ENCODE measurements around the gene POMT1.
"Not testable (repeated sequence)": the region's sequence is repeated elsewhere in the genome, so short reads cannot be mapped to it uniquely, and the experiment has no call there.

POMT1 gene, protein sequence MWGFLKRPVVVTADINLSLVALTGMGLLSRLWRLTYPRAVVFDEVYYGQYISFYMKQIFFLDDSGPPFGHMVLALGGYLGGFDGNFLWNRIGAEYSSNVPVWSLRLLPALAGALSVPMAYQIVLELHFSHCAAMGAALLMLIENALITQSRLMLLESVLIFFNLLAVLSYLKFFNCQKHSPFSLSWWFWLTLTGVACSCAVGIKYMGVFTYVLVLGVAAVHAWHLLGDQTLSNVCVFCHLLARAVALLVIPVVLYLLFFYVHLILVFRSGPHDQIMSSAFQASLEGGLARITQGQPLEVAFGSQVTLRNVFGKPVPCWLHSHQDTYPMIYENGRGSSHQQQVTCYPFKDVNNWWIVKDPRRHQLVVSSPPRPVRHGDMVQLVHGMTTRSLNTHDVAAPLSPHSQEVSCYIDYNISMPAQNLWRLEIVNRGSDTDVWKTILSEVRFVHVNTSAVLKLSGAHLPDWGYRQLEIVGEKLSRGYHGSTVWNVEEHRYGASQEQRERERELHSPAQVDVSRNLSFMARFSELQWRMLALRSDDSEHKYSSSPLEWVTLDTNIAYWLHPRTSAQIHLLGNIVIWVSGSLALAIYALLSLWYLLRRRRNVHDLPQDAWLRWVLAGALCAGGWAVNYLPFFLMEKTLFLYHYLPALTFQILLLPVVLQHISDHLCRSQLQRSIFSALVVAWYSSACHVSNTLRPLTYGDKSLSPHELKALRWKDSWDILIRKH

DNA sequence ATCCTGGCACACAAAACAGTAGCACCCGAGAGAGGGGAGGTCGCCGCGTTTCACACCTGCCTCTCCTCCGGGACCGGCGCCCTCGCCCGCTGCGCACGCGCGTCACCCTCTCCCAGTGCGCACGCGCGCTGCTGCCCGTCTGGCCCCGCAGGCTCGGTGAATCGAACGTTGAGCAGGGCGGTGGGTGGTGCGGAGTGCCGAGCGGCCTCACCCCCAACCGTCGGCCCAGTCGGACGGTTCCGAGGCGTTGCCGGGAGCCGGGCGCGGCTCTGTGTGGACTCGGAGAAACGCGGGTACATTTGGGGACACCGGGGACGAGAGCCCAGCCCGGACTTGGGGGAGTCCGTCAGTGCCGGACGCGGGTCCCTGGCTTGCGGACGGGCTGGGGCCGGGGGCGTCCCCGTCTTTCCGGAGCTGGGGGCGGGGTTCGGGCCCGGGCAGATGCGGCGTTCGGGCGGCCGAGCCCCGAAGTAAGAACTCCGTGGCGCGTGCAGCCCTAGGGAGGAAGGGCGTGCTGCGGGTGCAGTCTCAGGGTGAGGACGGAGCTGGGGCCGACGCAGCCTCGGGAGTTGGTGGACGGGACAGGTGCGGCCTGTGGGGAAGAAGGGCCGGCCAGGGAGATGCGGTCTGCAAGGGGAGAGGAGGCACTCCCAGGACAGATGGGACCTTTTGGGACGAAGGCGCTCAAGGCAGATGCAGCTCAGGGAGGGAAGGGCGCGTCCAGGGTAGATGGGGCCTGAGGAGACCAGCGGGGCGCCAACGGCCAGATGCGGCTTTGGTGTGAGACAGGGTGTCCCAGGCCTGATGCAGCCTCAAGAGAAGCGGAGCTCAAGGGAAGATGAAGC lies at the start of gene POMT1:
Gene POMT1, plus strand, starts transcription at position 138 of the 845 bp plus-strand sequence. CDS start 1,301 bp downstream, outside the sequence.
- DNase-seq: peak; percentile 91

DNA sequence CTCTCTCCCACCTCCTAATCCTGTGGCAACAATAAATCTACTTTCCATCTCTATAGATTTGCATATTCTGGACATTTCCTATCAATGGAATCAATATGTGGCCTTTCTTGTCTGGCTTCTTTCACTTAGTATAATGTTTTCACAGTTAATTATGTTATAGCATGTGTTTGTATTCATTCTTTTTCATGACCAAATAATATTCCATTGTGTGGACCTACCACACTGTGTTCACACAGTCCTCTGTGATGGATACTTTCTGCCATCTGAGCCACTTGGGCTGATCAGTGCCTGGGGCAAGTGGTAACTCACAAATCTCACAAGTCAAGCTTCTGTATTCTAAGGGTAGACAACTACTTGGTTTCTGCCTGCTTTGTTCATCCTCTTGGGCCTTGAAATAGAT lies 48.7 kb upstream of the POMT1 start:
- no peak for DNase-seq

DNA sequence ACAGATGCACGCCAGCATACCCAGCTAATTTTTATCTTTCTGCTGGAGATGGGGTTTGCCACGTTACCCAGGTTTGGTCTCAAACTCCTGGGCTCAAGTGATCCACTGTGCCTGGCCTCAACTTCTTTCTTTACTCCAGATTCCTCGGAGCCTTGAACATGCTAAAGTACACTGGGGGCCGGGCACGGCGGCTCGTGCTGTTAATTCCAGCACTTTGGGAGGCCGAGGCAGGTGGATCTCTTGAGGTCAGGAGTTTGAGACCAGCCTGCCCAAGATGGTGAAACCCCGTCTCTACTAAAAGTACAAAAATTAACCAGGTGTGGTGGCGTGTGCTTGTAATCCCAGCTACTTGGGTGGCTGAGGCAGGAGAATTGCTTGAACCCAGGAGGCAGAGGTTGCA lies 47.1 kb upstream of the POMT1 start:
- not testable (repeated sequence) for DNase-seq

DNA sequence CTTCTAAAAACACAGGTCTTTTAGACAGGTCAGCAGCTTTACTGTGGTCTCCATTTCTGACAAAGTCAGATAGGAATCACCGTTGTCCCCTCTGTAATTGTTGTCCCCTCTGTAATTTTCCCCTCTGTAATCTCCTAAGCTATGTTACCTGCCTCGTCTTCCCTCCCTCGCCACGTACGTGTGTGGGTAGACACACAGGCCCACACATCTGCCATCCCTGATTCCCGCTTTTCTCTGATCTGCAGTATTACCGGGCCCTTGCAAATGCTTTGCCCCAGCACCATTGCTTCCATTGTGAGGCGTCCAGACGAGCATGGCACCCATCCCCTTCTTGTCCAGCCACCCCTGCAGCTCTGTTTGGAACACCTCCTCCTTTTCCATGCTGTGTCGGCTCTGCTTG lies 45.0 kb upstream of the POMT1 start:
- no peak for DNase-seq

DNA sequence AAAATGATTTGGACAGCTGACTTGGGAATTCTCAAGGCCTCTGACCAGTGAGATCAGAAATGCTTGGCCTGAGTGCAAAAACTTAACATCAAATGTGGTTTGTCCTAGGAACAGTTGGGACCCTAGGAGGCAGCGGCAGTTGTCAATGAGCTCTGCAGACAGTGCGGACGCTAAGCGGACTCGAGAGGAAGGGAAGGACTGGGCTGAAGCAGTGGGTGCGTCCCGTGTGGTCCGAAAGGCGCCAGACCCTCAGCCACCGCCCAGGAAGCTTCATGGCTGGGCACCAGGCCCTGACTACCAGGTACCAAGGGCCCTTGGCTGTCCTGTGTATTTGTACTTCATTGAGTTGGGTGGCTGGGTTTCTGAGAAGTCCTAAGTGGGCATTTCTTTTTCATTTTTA lies 43.7 kb upstream of the POMT1 start:
- DNase-seq: no peak

DNA sequence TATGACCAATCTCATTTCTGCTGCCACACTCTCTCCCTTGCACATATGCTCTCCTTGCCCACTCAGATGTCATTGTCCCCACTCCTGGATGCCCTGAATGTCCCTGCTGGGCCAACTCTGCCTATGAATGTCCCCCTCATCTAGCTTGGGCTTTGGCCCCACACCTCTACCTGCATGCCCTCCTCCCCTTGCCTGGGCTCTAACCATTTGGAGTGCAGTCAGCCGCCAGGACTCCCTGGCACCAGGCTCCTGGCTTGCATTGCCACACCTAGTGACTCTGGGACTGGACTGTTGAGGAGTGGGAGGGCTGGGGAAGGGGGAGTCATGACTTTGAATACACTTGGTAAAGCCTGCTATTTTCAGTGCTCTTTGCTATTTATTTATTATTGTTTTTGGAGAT lies 41.6 kb upstream of the POMT1 start:
- DNase-seq: no peak

DNA sequence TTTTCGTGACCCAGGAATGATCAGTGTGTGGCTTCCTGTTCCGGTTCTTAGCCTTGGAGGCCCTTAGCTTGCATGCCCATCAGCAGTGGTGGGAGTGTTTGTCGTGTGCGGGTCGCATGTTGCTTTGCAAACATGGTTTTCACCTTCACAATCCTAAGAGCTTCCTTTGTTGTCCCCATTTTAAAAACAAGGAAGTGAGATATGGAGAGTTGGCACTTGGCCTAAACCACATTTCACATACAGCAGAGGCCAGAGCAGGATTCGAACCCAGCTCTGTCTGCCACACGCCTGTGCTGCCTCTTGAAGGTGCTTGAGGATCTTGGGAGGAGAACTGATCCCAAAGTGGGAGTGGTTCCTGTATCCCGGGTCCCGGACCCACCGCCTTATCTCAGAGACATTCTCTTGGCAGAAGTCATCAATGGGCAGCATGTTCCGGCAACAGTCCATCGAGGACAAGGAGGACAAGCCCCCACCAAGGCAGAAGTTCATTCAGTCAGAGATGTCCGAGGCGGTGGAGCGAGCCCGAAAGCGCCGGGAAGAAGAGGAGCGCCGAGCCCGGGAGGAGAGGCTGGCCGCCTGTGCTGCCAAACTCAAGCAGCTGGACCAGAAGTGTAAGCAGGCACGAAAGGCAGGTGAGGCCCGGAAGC lies 38.2 kb upstream of the POMT1 start:
- DNase-seq: no peak

DNA sequence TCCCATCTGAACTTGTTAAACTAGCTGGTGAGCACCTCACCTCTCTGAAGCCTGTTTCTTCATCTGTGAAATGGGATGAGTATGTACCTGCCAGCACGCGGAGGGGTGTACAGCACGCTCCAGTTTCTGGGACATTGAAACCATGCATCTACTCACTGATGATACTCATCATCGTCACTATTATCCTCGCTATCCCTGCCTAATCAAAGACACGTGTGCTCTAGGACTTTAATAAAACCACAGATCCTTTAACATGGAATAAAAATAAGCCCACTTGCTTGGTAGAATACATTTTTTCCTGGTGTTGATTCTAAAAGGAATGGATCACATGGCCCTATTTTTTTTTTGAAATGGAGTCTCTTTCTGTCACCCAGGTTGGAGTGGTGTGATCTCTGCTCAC lies 37.3 kb upstream of the POMT1 start:
- DNase-seq: no peak

DNA sequence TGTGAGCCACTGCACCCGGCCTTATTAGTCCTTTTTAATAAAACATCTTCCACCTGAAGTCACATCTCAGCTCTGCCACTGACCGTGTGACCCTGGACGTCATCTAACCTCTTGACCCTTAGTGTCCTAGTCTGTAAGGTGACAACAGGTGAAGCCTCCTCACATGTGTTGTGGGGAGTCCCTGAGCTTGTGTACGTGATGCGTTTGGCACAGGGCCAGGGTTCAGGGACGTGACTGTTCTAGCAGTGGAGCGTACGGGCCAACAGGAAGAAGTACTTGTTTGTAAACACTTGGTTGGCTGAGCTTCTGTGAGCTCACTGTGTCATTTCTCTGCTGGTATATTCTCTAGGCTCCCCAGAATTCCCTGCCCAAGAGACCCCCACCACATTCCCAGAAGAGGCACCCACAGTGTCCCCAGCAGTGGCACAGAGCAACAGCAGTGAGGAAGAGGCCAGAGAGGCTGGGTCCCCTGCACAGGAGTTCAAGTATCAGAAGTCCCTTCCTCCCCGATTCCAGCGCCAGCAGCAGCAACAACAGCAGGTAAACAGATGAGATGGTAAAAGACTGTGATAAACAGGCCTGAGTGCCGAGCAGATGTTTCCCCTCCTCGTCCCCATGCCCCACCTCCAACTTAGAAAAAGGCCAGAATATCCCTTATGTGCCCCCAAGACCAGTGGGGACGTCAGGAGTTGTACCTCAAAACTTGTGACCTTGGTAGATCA lies 35.3 kb upstream of the POMT1 start:
- DNase-seq: no peak

DNA sequence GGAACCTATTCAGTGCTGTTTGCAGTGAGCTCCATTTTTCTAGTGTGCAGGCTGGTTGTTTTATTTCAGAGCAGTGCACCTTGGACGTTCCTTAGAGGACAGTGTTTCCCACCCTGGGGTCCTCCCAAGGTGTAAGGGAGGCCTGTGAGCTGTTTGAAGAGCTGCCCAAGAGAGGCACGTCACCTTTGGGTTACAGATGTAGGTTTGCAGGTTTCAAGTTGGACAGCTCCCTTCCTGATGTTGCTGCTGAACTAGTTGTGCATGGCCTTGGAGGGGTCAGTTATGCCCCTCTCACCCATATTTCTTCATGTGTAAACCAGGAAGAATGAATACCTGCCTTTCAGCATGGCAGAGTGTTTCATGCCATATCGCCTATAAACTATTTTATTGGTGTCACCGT lies 34.7 kb upstream of the POMT1 start:
- DNase-seq: no peak

DNA sequence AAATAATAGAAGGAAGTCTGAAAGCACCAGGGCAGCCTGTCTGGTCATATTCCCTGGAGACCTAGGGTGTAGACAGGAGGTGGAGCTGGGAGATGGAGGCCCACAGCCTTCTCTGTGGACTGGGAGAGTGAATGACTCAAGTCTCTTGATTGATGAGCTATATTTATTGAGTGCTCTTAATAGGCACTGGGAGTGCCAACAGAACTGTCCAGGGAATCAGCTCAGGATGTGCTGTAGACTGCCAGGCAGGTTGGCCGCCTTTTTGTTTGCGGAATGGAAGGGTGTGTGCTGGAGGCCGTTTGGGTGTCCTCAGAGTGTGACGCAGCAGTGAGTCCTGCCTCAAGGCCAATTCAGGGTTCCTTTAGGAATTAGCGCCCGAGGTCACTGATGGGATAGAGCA lies 33.4 kb upstream of the POMT1 start:
- no peak for DNase-seq

DNA sequence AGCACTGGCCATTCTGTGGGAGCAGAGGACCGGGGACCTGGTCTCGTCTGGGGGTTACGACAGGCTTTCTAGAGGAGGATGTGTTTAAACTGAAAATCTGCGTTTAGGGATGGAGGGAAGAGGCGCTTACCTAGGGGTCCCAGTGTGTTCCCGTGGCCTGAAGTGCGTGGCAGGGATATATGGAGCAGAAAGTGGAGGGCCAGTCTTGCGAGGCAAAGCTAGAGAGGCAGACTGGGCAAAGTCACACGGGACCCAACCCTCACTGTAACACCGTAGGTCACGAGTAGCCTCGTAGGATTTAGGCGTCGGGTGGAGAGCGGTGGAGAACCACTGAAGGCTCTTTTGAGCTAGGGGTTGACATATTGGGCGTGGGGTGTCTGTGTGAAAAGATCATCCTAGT lies 32.8 kb upstream of the POMT1 start:
- no peak for DNase-seq

DNA sequence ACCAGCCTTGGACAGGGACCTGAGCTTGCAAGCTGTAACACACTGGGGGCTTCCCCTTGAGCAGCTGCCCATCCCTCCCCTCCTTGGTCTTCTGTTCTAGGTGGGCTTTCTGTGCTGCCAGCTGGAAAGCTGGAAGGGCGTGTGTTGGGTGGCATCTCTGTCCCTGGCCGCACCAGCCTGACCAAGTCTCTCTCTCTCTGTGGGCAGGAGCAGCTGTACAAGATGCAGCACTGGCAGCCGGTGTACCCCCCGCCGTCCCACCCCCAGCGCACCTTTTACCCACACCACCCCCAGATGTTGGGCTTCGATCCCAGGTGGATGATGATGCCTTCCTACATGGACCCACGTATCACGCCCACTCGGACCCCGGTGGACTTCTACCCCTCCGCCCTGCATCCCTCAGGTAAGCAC lies 32.1 kb upstream of the POMT1 start:
- DNase-seq: no peak

DNA sequence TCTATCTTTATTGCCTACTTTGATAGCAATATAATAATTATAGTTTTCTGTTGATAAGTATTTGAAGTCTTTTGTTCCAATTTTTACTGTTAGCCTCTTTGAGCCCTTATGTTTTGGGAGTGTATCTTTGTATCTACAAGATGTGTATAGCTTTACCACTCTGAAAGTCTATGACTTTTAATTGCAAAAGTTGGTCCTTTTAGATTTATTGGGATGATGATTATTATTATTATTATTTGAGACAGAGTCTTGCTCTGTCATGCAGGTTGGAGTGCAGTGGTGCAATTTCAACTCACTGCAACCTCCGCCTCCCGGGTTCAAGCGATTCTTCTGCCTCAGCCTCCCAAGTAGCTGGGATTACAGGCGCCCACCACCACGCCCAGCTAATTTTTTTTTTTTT lies 30.6 kb upstream of the POMT1 start:
- DNase-seq: not testable (repeated sequence)

DNA sequence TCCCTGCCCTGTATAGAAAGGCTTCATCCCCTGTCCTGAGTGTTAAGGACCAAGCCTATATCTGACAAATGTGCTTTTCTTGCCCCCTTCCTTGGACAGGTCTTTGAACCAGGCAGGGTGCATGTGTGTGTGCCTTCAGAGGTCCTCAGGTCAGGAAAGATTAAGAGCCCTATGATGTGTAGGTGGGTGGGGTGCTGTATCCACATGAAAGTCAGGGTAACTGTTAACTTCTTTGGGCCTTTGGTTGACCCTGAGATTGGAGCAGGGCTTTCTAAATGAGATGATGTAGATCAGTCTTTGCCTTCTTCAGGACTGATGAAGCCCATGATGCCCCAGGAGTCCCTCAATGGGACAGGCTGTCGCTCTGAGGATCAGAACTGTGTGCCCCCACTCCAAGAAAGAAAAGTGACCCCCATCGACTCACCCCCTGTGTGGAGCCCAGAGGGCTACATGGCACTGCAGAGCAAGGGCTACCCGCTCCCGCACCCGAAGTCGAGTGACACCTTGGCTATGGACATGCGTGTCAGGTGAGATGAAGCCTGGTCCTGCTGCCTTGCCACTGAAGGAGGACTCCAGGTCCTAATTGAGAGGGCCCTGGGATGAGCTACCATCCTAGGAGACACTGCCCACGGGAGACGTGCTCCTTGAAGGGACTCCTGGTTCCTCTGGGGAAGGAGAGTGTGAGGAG lies 29.4 kb upstream of the POMT1 start:
- no peak for DNase-seq

DNA sequence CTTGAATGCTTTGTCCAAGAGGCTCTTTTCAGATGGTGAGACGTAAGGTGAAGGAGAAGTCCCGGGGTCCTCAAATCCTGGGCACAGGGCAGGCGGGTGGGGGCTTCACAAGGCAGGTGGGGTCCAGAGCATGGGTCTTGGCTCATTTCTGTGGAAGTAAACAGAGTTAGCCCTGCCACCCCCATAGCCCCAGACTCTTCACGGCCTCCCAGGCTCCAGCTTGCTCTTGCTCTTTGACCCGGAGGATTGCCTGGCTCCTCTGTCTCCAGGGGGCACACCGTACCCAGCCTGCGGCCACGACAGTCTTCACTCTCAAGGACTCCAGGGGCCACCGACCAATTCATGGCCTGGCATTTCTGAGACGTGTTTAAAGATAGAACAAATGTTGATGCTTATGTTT lies 28.8 kb upstream of the POMT1 start:
- no peak for DNase-seq

DNA sequence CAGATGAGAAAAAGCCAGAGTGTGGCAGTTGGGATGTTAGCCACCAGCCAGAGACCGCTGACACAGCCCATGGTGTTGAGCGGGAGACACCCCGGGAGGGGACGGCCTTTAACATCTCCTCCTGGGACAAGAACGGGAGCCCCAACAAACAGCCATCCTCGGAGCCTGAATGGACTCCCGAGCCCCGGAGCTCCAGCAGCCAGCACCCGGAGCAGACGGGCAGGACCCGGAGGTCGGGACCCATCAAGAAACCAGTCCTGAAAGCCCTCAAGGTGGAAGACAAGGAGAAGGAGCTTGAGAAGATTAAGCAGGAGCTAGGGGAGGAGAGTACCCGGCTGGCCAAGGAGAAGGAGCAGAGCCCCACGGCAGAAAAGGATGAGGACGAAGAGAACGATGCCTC lies 28.0 kb upstream of the POMT1 start:
- DNase-seq: no peak

DNA sequence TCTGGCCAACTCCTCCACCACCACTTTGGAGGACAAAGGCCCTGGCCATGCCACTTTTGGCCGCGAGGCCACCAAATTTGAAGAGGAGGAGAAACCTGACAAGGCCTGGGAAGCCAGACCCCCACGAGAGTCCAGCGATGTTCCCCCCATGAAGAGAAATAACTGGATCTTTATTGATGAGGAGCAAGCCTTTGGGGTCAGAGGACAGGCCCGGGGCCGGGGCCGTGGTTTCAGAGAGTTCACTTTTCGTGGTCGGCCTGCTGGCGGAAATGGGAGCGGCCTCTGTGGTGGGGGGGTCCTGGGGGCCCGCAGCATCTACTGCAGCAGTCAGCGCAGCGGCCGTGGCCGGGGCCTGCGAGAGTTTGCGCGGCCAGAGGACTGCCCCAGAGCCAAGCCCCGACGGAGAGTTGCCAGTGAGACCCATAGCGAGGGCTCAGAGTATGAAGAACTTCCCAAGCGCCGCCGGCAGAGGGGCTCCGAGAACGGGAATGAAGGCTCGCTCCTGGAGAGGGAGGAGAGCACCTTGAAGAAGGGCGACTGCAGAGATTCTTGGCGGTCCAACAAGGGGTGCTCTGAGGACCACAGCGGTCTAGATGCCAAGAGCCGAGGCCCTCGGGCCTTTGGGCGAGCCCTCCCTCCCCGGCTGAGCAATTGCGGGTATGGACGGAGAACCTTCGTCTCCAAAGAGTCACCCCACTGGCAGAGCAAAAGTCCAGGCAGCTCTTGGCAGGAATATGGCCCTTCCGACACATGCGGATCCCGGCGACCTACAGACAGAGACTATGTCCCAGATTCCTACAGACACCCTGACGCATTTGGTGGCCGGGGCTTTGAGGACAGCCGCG lies 27.4 kb upstream of the POMT1 start:
- no peak for DNase-seq

DNA sequence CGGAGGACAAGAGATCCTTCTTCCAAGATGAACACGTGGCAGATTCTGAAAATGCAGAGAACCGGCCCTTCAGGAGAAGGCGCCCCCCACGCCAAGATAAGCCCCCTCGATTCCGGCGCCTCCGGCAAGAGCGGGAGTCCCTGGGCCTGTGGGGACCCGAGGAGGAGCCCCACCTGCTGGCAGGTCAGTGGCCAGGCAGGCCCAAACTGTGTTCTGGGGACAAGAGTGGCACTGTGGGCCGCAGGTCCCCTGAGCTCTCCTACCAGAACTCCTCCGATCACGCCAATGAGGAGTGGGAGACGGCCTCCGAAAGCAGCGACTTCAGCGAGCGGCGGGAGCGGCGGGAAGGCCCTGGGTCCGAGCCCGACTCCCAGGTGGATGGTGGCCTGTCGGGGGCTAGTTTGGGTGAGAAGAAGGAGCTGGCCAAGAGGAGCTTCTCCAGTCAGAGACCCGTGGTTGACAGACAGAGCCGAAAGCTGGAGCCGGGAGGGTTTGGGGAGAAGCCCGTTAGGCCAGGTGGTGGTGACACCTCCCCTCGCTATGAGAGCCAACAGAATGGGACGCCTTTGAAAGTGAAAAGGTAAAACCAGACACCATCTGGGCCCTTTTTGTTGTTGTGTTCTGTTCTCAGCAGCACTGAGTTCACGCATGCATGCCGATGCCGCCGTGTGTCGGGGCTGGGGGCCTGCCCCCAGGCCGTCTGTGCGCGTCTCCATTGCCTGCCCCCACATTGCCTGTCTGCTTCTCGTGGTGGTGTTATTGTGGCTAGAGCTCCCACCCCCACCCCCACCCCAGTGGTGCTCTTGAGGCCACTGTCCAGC lies 26.6 kb upstream of the POMT1 start:
- no peak for DNase-seq
